K562 (cell line): Measurements from ENCODE around the gene AJAP1. TPM values are rescaled to one million over a fixed set of nuclear protein-coding genes. Genes with fewer than 3 reads are reported as not detected.

Experiments used
- ATAC-seq: fragments of 200-7000 bp; cut with Tn5 transposase; 3 replicates; pipeline ENCODE4 v1.9.1; 2020; ENCODE audit warnings: moderate library complexity
- BruUV-seq: library from RNA; stranded (reverse); fragments of 400-500 nt; replicated peaks from 2 replicates; lab custom pipeline; 2021; lab: Mats Ljungman, UMichigan
- CTCF ChIA-PET: fragments of 300-600 bp; formaldehyde crosslinking; extraction: SDS; loops from one replicate; lab custom pipeline; 2021; ENCODE audit warnings: low intra/inter-chr PET ratio; lab: Yijun Ruan, JAX
- POLR2A ChIA-PET: fragments of 300-600, 350-650 bp; sonication (Branson Sonifier 250); formaldehyde crosslinking; extraction: SDS; loops from one replicate; lab custom pipeline; 2021; ENCODE audit warnings: antibody characterized with exemption, inconsistent platforms; lab: Yijun Ruan, JAX
- DNase-seq, 4 experiments: peaks; one replicate each; pipeline versions ENCODE4 v3.0.0 to v3.0.0-alpha.2; 2011 to 2018; ENCODE audit warnings: low spot score in 3 of 4, mixed read lengths in 3 of 4; ENCODE audit errors: extremely low read depth in 1 of 4
- FAIRE-seq: peaks from 2 replicates; lab custom pipeline; 2011; peaks lifted over from hg19 to GRCh38; lab: Jason Lieb, UNC
- H2AFZ ChIP-seq: 2 replicates; pipeline ENCODE4 v1.6.0; 2011; ENCODE audit warnings: low read depth, low read length, control low read depth, inconsistent platforms
- H3K27ac ChIP-seq: fragments of 200-600 bp; 3 replicates; pipeline ENCODE4 v1.8.0; 2011; ENCODE audit warnings: low read depth, mild to moderate bottlenecking, control low read depth, inconsistent platforms, low read length, moderate library complexity, mixed read lengths; ENCODE audit errors: extremely low read depth
- H3K27me3 ChIP-seq, 2 experiments: fragments of 300-600 bp in 1 of 2; 2 replicates in 1 of 2; 3 replicates in 1 of 2; pipeline versions ENCODE4 v1.6.0 to v1.8.0; 2011; ENCODE audit warnings: inconsistent platforms in 2 of 2, low read length in 2 of 2, mild to moderate bottlenecking in 1 of 2, mixed read lengths in 1 of 2, moderate library complexity in 1 of 2; ENCODE audit not compliant: control insufficient read depth in 2 of 2, insufficient read depth in 2 of 2
- H3K36me3 ChIP-seq: fragments of 300-600 bp; 3 replicates; pipeline ENCODE4 v1.8.0; 2011; ENCODE audit warnings: mild to moderate bottlenecking, low read length, inconsistent platforms; ENCODE audit not compliant: control insufficient read depth, insufficient read depth
- H3K4me1 ChIP-seq, 2 experiments: fragments of 200-600 bp in 1 of 2; replicated peaks in 1 of 2; 2 replicates in 1 of 2; 3 replicates in 1 of 2; pipeline versions ENCODE4 v1.5.1 to v1.8.0; 2011; ENCODE audit warnings: inconsistent platforms in 2 of 2, low read length in 2 of 2, mild to moderate bottlenecking in 1 of 2, mixed read lengths in 1 of 2, moderate library complexity in 1 of 2; ENCODE audit not compliant: control insufficient read depth in 2 of 2, insufficient read depth in 2 of 2
- H3K4me2 ChIP-seq: 2 replicates; pipeline ENCODE4 v1.6.1; 2011; ENCODE audit warnings: low read length, control low read depth, inconsistent platforms, mixed read lengths; ENCODE audit not compliant: insufficient read depth
- H3K4me3 ChIP-seq: fragments of 200-600 bp; sonication (generic), shearing (Covaris generic); 2 replicates; pipeline ENCODE4 v1.5.1; 2016; ENCODE audit warnings: control low read depth, inconsistent platforms
- H3K79me2 ChIP-seq: fragments of 200-600 bp; 3 replicates; pipeline ENCODE4 v1.8.0; 2011; ENCODE audit warnings: low read length, inconsistent platforms; ENCODE audit not compliant: control insufficient read depth, insufficient read depth
- H3K9ac ChIP-seq, 2 experiments: 2 replicates each; pipeline versions ENCODE4 v1.6.0 to v1.6.1; 2011; ENCODE audit warnings: low read depth in 2 of 2, low read length in 2 of 2, control low read depth in 1 of 2, inconsistent platforms in 1 of 2, mild to moderate bottlenecking in 1 of 2, mixed read lengths in 1 of 2; ENCODE audit not compliant: insufficient read depth in 1 of 2
- H3K9me1 ChIP-seq: one replicate; pipeline ENCODE4 v1.6.0; 2011; ENCODE audit warnings: inconsistent platforms, mild to moderate bottlenecking, low read length, moderate library complexity; ENCODE audit not compliant: control insufficient read depth, insufficient read depth
- H3K9me3 ChIP-seq: replicated peaks from 2 replicates; pipeline ENCODE4 v1.5.1; 2011; ENCODE audit warnings: low read depth, low read length, inconsistent platforms; ENCODE audit not compliant: control insufficient read depth, insufficient read depth
- H4K20me1 ChIP-seq: replicated peaks from 2 replicates; pipeline ENCODE4 v1.6.1; 2011; ENCODE audit warnings: low read length, inconsistent platforms, mixed read lengths; ENCODE audit not compliant: control insufficient read depth, insufficient read depth
- ETS1 ChIP-seq: conservative IDR thresholded peaks from 2 replicates; pipeline ENCODE4 v1.6.1; 2011; ENCODE audit warnings: low read depth, mild to moderate bottlenecking, low read length; ENCODE audit not compliant: control insufficient read depth
- HSF4 ChIP-seq: fragments of 250-450 bp; sonication (Bioruptor Pico); IDR thresholded peaks from 2 replicates; pipeline ENCODE4 v2.1.2; 2022; ENCODE audit warnings: mild to moderate bottlenecking, moderate library complexity, borderline replicate concordance
- KLF10 ChIP-seq: fragments of 250-450 bp; sonication (Bioruptor Pico); IDR thresholded peaks from 2 replicates; pipeline ENCODE4 v1.6.1; 2021; ENCODE audit warnings: matching md5 sums
- REST ChIP-seq, 2 experiments: fragments of 450-650 bp; formaldehyde crosslinking in 1 of 2; IDR thresholded peaks; 2 replicates each; pipeline versions ENCODE4 v1.4.0 to v1.6.1; 2014 to 2020; ENCODE audit warnings: mild to moderate bottlenecking in 2 of 2, borderline replicate concordance in 1 of 2, low read depth in 1 of 2
- STAG1 ChIP-seq: sonication (generic); formaldehyde crosslinking; IDR thresholded peaks from 2 replicates; pipeline ENCODE4 v1.5.0; 2020; ENCODE audit warnings: missing genetic modification reagents, borderline replicate concordance
- TSC22D4 ChIP-seq: fragments of 450-650 bp; IDR thresholded peaks from 2 replicates; pipeline ENCODE4 v1.6.1; 2016; ENCODE audit warnings: missing genetic modification characterization, missing biosample characterization, control low read depth
- ZNF507 ChIP-seq: conservative IDR thresholded peaks from 2 replicates; pipeline ENCODE4 v1.6.1; 2017; ENCODE audit warnings: missing genetic modification characterization, missing compliant biosample characterization
- ZNF76 ChIP-seq: fragments of 250-450 bp; sonication (Bioruptor Pico); IDR thresholded peaks from 2 replicates; pipeline ENCODE4 v1.4.0; 2020; ENCODE audit warnings: mild to moderate bottlenecking, moderate library complexity, borderline replicate concordance
- WGBS: fragments of 100-300 bp; shearing (Covaris generic); methylation state at CpG from one replicate; pipeline ENCODE4 v1.1.6; 2016; ENCODE audit warnings: low coverage, mixed read lengths; ENCODE audit not compliant: insufficient coverage; ENCODE audit errors: missing lambda C conversion rate; 5-methylcytosine and 5-hydroxymethylcytosine counted together
- in situ Hi-C: fragments of 300-500 bp; cut with MboI; formaldehyde crosslinking; loops from 4 replicates; pipeline ENCODE4 v1.15.0; 2018; ENCODE audit warnings: inconsistent platforms, mixed read lengths
- intact Hi-C: fragments of 100-400 bp; cut with micrococcal nuclease; formaldehyde crosslinking; loops from 2 replicates; pipeline ENCODE4 v1.14.2; 2022
- polyA plus RNA-seq, 8 experiments: library from polyadenylated mRNA; depleted of rRNA in 4 of 8; stranded (reverse) in 5 of 8; unstranded in 3 of 8; fragments of >200 nt; fragmentation: Nextera tagmentation in 2 of 8; fragmentation: Illumina TruSeq in 1 of 8; extraction: Ambion mirVana in 2 of 8; extraction: Trizol in 1 of 8; gene quantifications; 2 replicates each; pipeline versions ENCODE4 v1.2.1 to v1.2.3, GENCODE V29; 2011 to 2014; ENCODE audit warnings: inconsistent platforms in 1 of 8, missing spikeins in 1 of 8
- total RNA-seq, 7 experiments: library from RNA; depleted of rRNA in 6 of 7; stranded (reverse); fragments of >200 nt in 6 of 7; fragmentation: Illumina TruSeq in 2 of 7; extraction: Trizol in 2 of 7; gene quantifications; 2 replicates each; pipeline versions ENCODE4 v1.2.1 to v1.2.3, GENCODE V29; 2011 to 2021; ENCODE audit warnings: low replicate concordance in 1 of 7
- TF ChIP-seq, protein P1 (sequence below), 2 experiments: fragments of 450-650 bp; conservative IDR thresholded peaks; 2 replicates each; pipeline ENCODE4 v1.6.1; 2017; ENCODE audit warnings: mild to moderate bottlenecking in 2 of 2, moderate library complexity in 2 of 2

Gene AJAP1
- total and polyA plus RNA-seq, 9 of the 15 experiments (the other 6 are each of a cell fraction or from before 2014, with no cell fraction given) = not detected

DNA sequence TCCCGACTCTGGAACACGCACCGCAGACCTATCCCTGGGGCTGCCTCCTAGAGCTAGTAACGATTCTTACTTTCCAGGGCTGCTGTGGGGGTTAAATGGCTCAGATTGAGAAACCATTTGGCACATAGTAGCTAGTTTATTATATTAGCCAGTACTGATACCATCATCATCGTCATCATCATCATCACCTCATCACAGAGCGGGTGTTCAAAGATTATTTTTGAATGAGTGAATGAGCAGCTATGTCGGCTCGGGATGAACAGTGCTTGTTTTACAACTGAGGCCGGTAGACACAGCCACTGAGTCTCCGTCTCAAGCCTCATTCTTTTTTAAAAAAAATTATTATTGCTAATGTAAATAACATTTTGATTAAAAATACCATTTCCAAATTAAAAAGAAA, 13.5 kb upstream of the AJAP1 start:
- 0% methylated on average over 10 of the region's 10 CpGs for WGBS
- TF ChIP-seq KLF10 (CRISPR knock-in tag) (no peak), ZNF76 (CRISPR knock-in tag) (no peak), STAG1 (CRISPR knock-in tag) (no peak), HSF4 (CRISPR knock-in tag) (no peak), ETS1 (no peak), REST (IDR thresholded peaks at IDR 0.05; ENCODE audit: borderline replicate concordance) (no peak), REST (CRISPR knock-in tag; IDR thresholded peaks at IDR 0.05; ENCODE audit: low read depth) (no peak), ZNF507 (tag) (no peak), TSC22D4 (no peak)
- TF ChIP-seq, protein P1, sequence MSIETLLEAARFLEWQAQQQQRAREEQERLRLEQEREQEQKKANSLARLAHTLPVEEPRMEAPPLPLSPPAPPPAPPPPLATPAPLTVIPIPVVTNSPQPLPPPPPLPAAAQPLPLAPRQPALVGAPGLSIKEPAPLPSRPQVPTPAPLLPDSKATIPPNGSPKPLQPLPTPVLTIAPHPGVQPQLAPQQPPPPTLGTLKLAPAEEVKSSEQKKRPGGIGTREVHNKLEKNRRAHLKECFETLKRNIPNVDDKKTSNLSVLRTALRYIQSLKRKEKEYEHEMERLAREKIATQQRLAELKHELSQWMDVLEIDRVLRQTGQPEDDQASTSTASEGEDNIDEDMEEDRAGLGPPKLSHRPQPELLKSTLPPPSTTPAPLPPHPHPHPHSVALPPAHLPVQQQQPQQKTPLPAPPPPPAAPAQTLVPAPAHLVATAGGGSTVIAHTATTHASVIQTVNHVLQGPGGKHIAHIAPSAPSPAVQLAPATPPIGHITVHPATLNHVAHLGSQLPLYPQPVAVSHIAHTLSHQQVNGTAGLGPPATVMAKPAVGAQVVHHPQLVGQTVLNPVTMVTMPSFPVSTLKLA (conservative IDR thresholded peaks at IDR 0.05) = no peak

More for the DNA sequence above, 13.5 kb upstream of the AJAP1 start:
- Histone ChIP-seq H4K20me1 (0 out of 2 replicates have a peak, but pooled peaks cover 5% of the 10 kb centered on the region), H3K79me2 (no peaks in the 10 kb centered on the region), H2AFZ (no peak overlapping the region), H3K9me1 (no peaks in the 10 kb centered on the region), H3K27ac (no peak overlapping the region), H3K27me3 (peaks cover 11 to 27% of the 10 kb centered on the region in 2 experiments; a peak in 3 of 5 replicates), H3K4me3 (no peak overlapping the region), H3K9me3 (no peaks in the 10 kb centered on the region), H3K4me1 (no peaks in the 10 kb centered on the region), H3K4me2 (no peak overlapping the region), H3K9ac (no peak overlapping the region), H3K36me3 (no peaks in the 10 kb centered on the region)
- ATAC-seq (no peak), DNase-seq (no peak), FAIRE-seq (no peak)
- intact Hi-C loops = no loop called here
- BruUV-seq = no TSS peak
- ChIA-PET POLR2A (interaction anchor here (0.7 kb wide), 1 partner anchor 39 kb away, joined by 3 read pairs; no protein-coding TSS in a partner anchor), CTCF (no interaction called here)
- in situ Hi-C loops = no loop called here
